ENCODE results near the gene BPHL.
"Not testable (repeated sequence)": the region's sequence is repeated elsewhere in the genome, so short reads cannot be mapped to it uniquely, and the experiment has no call there.

The BPHL gene

DNA sequence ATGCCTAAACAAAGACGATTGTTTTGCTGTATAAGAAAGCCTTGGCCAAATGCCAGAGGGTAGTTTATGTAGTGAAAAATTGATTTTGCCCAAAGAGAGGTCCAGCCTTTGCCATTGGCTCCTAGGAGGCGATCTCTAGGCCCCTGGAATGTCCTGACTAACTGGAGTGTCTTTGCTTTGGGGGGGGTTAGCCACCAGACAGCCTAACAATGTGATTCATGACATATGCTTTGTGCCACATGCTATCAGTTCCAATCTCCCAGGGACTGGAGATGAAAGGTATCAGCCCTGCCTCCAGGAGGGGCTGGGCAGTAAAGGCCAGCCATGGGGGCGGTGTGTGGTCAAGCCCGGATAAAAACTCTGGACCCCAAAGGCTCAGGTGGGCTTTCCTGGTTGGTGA is 71.5 kb downstream of the BPHL start:
- H3K27me3 ChIP-seq (ENCODE audit: control insufficient read depth in 1 of 2, insufficient read depth in 2 of 2, low read length in 2 of 2) = no peaks in the 10 kb centered on the region
- no peaks in the 10 kb centered on the region for H3K9me3 ChIP-seq (ENCODE audit: control insufficient read depth in 1 of 2, low read length in 2 of 2)
- H3K4me1 ChIP-seq (ENCODE audit: control insufficient read depth in 1 of 2, insufficient read depth in 2 of 2, low read length in 2 of 2) = no peaks in the 10 kb centered on the region
- no peak overlapping the region for H3K27ac ChIP-seq (ENCODE audit: low read depth, low read length)
- H3K4me3 ChIP-seq (ENCODE audit: low read depth in 1 of 2, low read length in 2 of 2) = no peak overlapping the region
- no peak overlapping the region for H3K9ac ChIP-seq (ENCODE audit: low read depth in 1 of 2, low read length in 2 of 2)
- no peaks in the 10 kb centered on the region for H3K36me3 ChIP-seq (ENCODE audit: control insufficient read depth in 1 of 2, insufficient read depth in 2 of 2, low read length in 2 of 2)

DNA sequence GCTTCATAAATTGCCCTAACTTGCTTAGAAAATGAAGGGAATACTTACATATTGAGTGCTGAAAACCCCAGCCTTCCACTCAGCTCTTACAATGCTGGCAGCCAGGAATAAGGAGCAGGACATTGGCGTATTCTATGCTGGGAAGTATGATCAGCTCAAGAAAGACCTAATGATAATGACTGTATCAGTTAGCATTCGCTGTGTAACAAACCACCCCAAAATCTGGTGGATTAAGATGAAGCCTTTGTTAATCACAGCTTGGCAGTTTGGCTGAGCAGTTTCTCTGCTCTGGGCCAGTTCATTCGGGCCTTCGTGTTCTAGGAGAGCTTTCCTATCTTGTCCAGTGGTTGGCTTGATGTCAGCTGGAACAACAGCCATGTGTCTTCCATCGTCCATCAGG is 72.3 kb downstream of the BPHL start:
- Histone ChIP-seq H3K4me3 (ENCODE audit: low read depth in 1 of 2, low read length in 2 of 2) (no peak overlapping the region), H3K27me3 (ENCODE audit: control insufficient read depth in 1 of 2, insufficient read depth in 2 of 2, low read length in 2 of 2) (no peaks in the 10 kb centered on the region), H3K4me1 (ENCODE audit: control insufficient read depth in 1 of 2, insufficient read depth in 2 of 2, low read length in 2 of 2) (no peaks in the 10 kb centered on the region), H3K36me3 (ENCODE audit: control insufficient read depth in 1 of 2, insufficient read depth in 2 of 2, low read length in 2 of 2) (no peaks in the 10 kb centered on the region), H3K9me3 (ENCODE audit: control insufficient read depth in 1 of 2, low read length in 2 of 2) (no peaks in the 10 kb centered on the region), H3K27ac (ENCODE audit: low read depth, low read length) (no peak overlapping the region), H3K9ac (ENCODE audit: low read depth in 1 of 2, low read length in 2 of 2) (no peak overlapping the region)

DNA sequence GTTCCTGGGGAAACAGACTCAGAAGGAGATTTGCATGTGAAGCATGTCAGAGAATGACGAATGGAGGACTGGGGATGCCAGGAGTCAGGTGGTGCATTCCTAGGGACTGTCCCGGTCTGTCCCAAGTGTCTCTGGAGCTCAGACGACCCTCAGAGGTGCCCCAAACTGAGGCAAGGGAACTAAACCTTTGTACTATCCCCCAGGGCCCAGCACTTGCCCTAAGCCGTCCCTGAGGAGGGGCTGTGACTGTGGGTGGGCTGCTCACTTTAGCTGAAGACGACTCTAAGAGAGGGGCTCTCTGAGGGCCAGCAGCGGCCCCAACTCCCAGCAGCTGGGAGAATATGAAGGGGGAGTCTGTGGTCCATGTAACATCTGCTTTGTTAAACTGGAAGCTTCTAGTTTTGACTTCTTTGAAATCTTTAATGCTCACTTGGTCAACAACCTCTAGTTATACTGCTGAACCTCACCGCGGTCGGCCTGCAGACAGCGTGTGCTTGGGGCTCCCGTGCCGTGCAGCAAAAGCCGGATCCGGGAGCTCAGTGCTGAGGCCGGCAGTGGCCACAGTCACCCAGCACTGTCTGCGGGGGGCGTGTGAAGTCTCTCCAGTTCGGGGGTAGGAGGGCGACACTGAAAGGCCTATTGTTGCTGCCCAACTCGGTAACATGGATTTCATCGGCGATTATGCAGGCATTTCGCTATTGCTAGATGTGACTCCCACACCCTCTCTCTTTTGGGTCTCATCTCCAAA is 74.8 kb downstream of the BPHL start:
- Histone ChIP-seq H3K9me3 (ENCODE audit: control insufficient read depth in 1 of 2, low read length in 2 of 2) (no peaks in the 10 kb centered on the region), H3K36me3 (ENCODE audit: control insufficient read depth in 1 of 2, insufficient read depth in 2 of 2, low read length in 2 of 2) (no peaks in the 10 kb centered on the region), H3K27me3 (ENCODE audit: control insufficient read depth in 1 of 2, insufficient read depth in 2 of 2, low read length in 2 of 2) (no peaks in the 10 kb centered on the region), H3K4me3 (ENCODE audit: low read depth in 1 of 2, low read length in 2 of 2) (no peak overlapping the region), H3K9ac (ENCODE audit: low read depth in 1 of 2, low read length in 2 of 2) (no peak overlapping the region), H3K4me1 (ENCODE audit: control insufficient read depth in 1 of 2, insufficient read depth in 2 of 2, low read length in 2 of 2) (no peaks in the 10 kb centered on the region), H3K27ac (ENCODE audit: low read depth, low read length) (no peak overlapping the region)

DNA sequence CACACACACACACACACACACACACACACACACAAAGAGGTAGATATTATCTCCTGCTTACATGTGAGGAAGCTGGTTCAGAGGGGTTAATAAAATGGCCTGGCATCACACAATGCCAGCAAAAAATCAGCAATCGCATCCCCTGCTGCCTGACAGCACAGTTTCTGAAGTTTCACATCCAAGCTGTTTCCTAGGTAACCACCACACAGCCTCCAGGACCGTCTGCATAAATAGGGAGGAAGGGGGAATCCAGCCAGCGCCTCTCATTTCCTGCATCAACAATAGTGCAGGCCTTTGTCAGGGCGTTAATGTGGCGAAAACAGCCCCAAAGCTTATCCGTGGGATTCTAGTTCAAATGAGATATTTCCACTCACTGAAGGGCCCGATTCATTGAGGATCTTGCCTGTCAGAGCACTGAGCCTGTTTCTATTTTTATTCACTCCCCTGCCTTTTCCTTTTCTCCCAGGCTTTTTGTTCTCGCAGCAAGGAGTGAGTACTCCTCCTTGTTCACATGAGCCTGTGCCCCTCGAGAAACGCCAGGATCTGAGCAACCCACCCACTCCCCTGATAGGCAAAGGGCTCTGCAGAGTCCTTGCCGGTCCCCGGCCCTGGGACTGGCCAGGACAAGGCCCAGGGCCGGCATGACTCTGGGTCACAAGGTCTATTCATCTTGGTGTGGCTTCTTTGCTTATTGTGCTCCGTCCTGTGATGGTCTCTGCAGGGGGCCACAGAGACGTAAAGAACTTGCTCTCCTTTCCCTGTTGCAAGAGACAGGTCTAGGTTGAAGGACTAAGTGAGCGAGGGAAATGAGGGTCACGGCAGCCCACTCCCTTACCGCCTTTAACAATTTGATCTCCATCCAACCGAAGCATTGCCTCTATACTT is 76.3 kb downstream of the BPHL start:
- Histone ChIP-seq H3K9ac (ENCODE audit: low read depth in 1 of 2, low read length in 2 of 2) (no peak overlapping the region), H3K9me3 (ENCODE audit: control insufficient read depth in 1 of 2, low read length in 2 of 2) (no peaks in the 10 kb centered on the region), H3K4me1 (ENCODE audit: control insufficient read depth in 1 of 2, insufficient read depth in 2 of 2, low read length in 2 of 2) (no peaks in the 10 kb centered on the region), H3K4me3 (ENCODE audit: low read depth in 1 of 2, low read length in 2 of 2) (no peak overlapping the region), H3K27ac (ENCODE audit: low read depth, low read length) (no peak overlapping the region), H3K36me3 (ENCODE audit: control insufficient read depth in 1 of 2, insufficient read depth in 2 of 2, low read length in 2 of 2) (no peaks in the 10 kb centered on the region), H3K27me3 (ENCODE audit: control insufficient read depth in 1 of 2, insufficient read depth in 2 of 2, low read length in 2 of 2) (no peaks in the 10 kb centered on the region)

DNA sequence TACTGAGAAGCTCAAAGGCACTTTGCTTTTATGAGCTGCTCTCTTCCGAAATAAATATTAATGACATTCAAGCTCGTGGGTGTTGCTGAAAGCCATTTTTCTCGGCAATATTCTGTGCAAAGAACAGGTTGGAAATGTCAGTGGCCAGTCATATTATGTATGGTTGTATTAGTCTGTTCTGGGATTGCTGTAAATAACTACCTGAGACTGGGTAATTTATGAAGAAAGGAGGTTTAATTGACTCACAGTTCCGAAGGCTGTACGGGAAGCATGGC is 76.8 kb downstream of the BPHL start:
- Histone ChIP-seq H3K4me1 (ENCODE audit: control insufficient read depth in 1 of 2, insufficient read depth in 2 of 2, low read length in 2 of 2) (no peaks in the 10 kb centered on the region), H3K9ac (ENCODE audit: low read depth in 1 of 2, low read length in 2 of 2) (no peak overlapping the region), H3K36me3 (ENCODE audit: control insufficient read depth in 1 of 2, insufficient read depth in 2 of 2, low read length in 2 of 2) (no peaks in the 10 kb centered on the region), H3K9me3 (ENCODE audit: control insufficient read depth in 1 of 2, low read length in 2 of 2) (no peaks in the 10 kb centered on the region), H3K27me3 (ENCODE audit: control insufficient read depth in 1 of 2, insufficient read depth in 2 of 2, low read length in 2 of 2) (no peaks in the 10 kb centered on the region), H3K4me3 (ENCODE audit: low read depth in 1 of 2, low read length in 2 of 2) (no peak overlapping the region), H3K27ac (ENCODE audit: low read depth, low read length) (no peak overlapping the region)

DNA sequence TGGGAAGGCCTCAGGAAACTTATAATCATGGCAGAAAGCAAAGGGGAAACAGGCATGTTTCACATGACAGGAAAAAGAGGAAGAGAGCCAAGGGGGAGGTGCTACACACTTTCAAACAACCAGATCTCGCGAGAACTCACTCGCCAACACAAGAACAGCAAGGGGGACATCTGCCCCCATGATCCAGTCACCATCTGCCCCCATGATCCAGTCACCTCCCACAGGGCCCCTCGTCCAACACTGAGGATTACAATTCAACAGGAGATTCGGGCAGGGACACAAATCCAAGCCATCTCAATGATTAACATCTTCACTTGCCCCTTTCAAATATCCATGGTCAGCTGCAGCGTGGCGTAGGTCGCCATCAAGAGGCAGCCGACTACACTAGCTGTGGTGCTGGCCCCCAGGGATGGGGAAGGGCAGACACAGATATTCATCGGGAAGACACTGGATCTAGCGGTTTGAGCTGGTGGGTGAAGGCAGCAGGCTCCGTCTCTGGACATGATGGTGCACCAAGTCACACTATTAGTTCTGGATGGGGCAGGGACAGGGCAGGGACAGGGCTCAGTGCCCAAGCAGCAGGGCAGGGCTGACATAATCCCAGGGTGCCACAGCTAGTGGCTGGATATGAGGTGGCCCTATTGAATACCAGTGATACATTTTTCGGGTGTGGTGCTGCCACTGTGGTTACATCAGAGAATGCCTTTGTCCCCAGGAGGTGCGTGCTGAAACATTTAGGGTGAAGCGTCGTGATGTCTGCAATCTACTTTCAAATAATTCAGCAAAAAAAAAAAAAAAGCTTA is 77.4 kb downstream of the BPHL start:
- H3K27me3 ChIP-seq (ENCODE audit: control insufficient read depth in 1 of 2, insufficient read depth in 2 of 2, low read length in 2 of 2) = no peaks in the 10 kb centered on the region
- H3K9ac ChIP-seq (ENCODE audit: low read depth in 1 of 2, low read length in 2 of 2) = no peak overlapping the region
- H3K4me1 ChIP-seq (ENCODE audit: control insufficient read depth in 1 of 2, insufficient read depth in 2 of 2, low read length in 2 of 2) = no peaks in the 10 kb centered on the region
- H3K4me3 ChIP-seq (ENCODE audit: low read depth in 1 of 2, low read length in 2 of 2) = no peak overlapping the region
- no peaks in the 10 kb centered on the region for H3K9me3 ChIP-seq (ENCODE audit: control insufficient read depth in 1 of 2, low read length in 2 of 2)
- H3K27ac ChIP-seq (ENCODE audit: low read depth, low read length) = no peak overlapping the region
- no peaks in the 10 kb centered on the region for H3K36me3 ChIP-seq (ENCODE audit: control insufficient read depth in 1 of 2, insufficient read depth in 2 of 2, low read length in 2 of 2)

DNA sequence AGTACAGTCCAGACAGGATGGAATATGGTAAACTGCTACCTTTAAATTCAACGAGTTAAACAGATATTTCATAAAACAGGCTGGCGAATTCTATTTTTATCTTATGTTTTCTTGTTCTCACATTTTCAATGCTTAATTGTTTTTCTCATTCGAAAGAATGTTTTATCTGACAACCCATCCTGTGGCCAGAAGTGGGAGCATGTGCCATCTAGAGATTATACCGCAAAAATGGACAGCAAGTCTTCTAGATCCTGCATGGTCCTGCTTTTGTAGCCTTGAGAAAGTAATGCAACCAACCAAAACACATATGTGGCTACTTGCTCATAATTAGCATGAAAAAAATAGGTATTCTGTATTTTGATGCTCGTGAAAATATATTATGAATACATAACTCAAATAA is 78.3 kb downstream of the BPHL start:
- no peaks in the 10 kb centered on the region for H3K27me3 ChIP-seq (ENCODE audit: control insufficient read depth in 1 of 2, insufficient read depth in 2 of 2, low read length in 2 of 2)
- H3K9ac ChIP-seq (ENCODE audit: low read depth in 1 of 2, low read length in 2 of 2) = no peak overlapping the region
- H3K4me1 ChIP-seq (ENCODE audit: control insufficient read depth in 1 of 2, insufficient read depth in 2 of 2, low read length in 2 of 2) = no peaks in the 10 kb centered on the region
- no peaks in the 10 kb centered on the region for H3K36me3 ChIP-seq (ENCODE audit: control insufficient read depth in 1 of 2, insufficient read depth in 2 of 2, low read length in 2 of 2)
- H3K4me3 ChIP-seq (ENCODE audit: low read depth in 1 of 2, low read length in 2 of 2) = no peak overlapping the region
- no peak overlapping the region for H3K27ac ChIP-seq (ENCODE audit: low read depth, low read length)
- H3K9me3 ChIP-seq (ENCODE audit: control insufficient read depth in 1 of 2, low read length in 2 of 2) = no peaks in the 10 kb centered on the region

DNA sequence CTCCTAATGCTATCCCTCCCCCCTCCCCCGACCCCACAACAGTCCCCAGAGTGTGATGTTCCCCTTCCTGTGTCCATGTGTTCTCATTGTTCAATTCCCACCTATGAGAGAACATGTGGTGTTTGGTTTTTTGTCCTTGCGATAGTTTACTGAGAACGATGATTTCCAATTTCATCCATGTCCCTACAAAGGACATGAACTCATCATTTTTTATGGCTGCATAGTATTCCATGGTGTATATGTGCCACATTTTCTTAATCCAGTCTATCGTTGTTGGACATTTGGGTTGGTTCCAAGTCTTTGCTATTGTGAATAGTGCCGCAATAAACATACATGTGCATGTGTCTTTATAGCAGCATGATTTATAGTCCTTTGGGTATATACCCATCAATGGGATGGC is 79.2 kb downstream of the BPHL start:
- H3K9ac ChIP-seq (ENCODE audit: low read depth in 1 of 2, low read length in 2 of 2); H3K4me1 ChIP-seq (ENCODE audit: control insufficient read depth in 1 of 2, insufficient read depth in 2 of 2, low read length in 2 of 2); H3K4me3 ChIP-seq (ENCODE audit: low read depth in 1 of 2, low read length in 2 of 2); H3K27ac ChIP-seq (ENCODE audit: low read depth, low read length); H3K27me3 ChIP-seq (ENCODE audit: control insufficient read depth in 1 of 2, insufficient read depth in 2 of 2, low read length in 2 of 2); H3K9me3 ChIP-seq (ENCODE audit: control insufficient read depth in 1 of 2, low read length in 2 of 2); H3K36me3 ChIP-seq (ENCODE audit: control insufficient read depth in 1 of 2, insufficient read depth in 2 of 2, low read length in 2 of 2): not testable (repeated sequence)

DNA sequence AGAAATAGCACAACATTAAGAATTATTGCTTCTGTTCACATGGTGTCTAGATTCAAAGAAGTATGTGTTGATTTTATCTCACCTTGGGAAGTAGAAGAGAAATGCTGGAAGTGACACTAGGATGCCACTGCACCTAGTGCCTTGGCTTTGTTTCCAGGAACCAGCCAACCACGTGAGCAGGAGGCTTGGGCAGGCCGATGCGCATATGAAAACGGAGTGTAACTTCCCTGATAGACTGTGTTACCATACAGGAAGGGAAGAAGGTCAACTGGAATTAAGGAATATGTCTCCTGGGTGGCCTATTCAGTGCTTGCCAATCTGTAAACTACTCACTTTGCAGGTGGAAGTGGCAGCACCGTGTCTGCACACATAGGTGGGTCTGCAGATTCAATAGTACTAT is 80.9 kb downstream of the BPHL start:
- no peak overlapping the region for H3K27ac ChIP-seq (ENCODE audit: low read depth, low read length)
- no peak overlapping the region for H3K4me3 ChIP-seq (ENCODE audit: low read depth in 1 of 2, low read length in 2 of 2)
- H3K9ac ChIP-seq (ENCODE audit: low read depth in 1 of 2, low read length in 2 of 2) = no peak overlapping the region
- no peaks in the 10 kb centered on the region for H3K36me3 ChIP-seq (ENCODE audit: control insufficient read depth in 1 of 2, insufficient read depth in 2 of 2, low read length in 2 of 2)
- no peaks in the 10 kb centered on the region for H3K4me1 ChIP-seq (ENCODE audit: control insufficient read depth in 1 of 2, insufficient read depth in 2 of 2, low read length in 2 of 2)
- H3K9me3 ChIP-seq (ENCODE audit: control insufficient read depth in 1 of 2, low read length in 2 of 2) = no peaks in the 10 kb centered on the region
- peaks cover 4 to 5% of the 10 kb centered on the region in 2 donors for H3K27me3 ChIP-seq (ENCODE audit: control insufficient read depth in 1 of 2, insufficient read depth in 2 of 2, low read length in 2 of 2)

DNA sequence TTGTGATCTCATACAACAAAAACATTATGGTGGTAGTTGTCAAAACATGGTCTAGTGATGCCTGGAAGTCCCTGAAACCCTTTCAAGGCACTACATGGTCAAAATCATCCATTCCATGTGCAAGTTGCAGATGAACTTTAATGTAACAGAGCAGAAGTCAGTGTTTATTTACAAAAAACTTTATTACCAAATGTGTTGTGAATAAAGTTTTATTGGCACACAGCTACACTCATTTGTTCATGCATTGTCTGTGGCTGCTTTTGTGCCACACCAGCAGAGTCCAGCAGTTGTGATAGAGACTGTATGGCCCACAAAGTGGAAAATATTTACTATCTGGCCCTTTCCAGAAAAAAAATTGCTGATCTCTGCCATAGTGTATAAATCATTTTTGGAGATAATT is 82.2 kb downstream of the BPHL start:
- Histone ChIP-seq H3K4me3 (ENCODE audit: low read depth in 1 of 2, low read length in 2 of 2) (no peak overlapping the region), H3K27me3 (ENCODE audit: control insufficient read depth in 1 of 2, insufficient read depth in 2 of 2, low read length in 2 of 2) (peaks cover 4 to 5% of the 10 kb centered on the region in 2 donors), H3K36me3 (ENCODE audit: control insufficient read depth in 1 of 2, insufficient read depth in 2 of 2, low read length in 2 of 2) (no peaks in the 10 kb centered on the region), H3K9ac (ENCODE audit: low read depth in 1 of 2, low read length in 2 of 2) (no peak overlapping the region), H3K4me1 (ENCODE audit: control insufficient read depth in 1 of 2, insufficient read depth in 2 of 2, low read length in 2 of 2) (no peaks in the 10 kb centered on the region), H3K27ac (ENCODE audit: low read depth, low read length) (no peak overlapping the region), H3K9me3 (ENCODE audit: control insufficient read depth in 1 of 2, low read length in 2 of 2) (no peaks in the 10 kb centered on the region)
